Activated naive CD4-positive, alpha-beta T cell treated with anti-CD3 and anti-CD28 coated beads, Interleukin-2, amount 10 ng/mL, durations not matched to agents 7 days and 5 days (primary cell): ENCODE measurements around the gene XPR1.

Experiments
- CTCF ChIA-PET: fragments of 350-600 bp; sonication (Branson Sonifier 250); formaldehyde crosslinking; loops from one replicate; lab custom pipeline; 2021; ENCODE audit warnings: antibody characterized with exemption; lab: Charles Lee
- DNase-seq: peaks from one replicate; pipeline ENCODE4 v3.0.0-alpha.2; 2020
- H3K27ac Mint-ChIP-seq: one replicate; pipeline ENCODE4 v1.8.0; 2021; ENCODE audit warnings: mild to moderate bottlenecking, moderate library complexity, mixed read lengths
- H3K27me3 Mint-ChIP-seq: one replicate; pipeline ENCODE4 v1.8.0; 2021; ENCODE audit warnings: mild to moderate bottlenecking, mixed read lengths
- H3K36me3 Mint-ChIP-seq: one replicate; pipeline ENCODE4 v1.8.0; 2021; ENCODE audit warnings: mixed read lengths
- H3K4me1 Mint-ChIP-seq: one replicate; pipeline ENCODE4 v1.8.0; 2021; ENCODE audit warnings: mixed read lengths
- H3K4me3 Mint-ChIP-seq: one replicate; pipeline ENCODE4 v1.8.0; 2021; ENCODE audit warnings: mild to moderate bottlenecking, moderate library complexity, mixed read lengths
- H3K9me3 Mint-ChIP-seq: one replicate; pipeline ENCODE4 v1.8.0; 2021; ENCODE audit warnings: mixed read lengths

XPR1 gene

GRCh38 chr1:180623579-180624347 lies 8.1 kb upstream of the XPR1 start:
- Mint-ChIP-seq H3K36me3 (no peaks in the 10 kb centered on the region), H3K27ac (no peak overlapping the region), H3K27me3 (peaks cover 22% of the 10 kb centered on the region), H3K9me3 (no peaks in the 10 kb centered on the region), H3K4me1 (no peaks in the 10 kb centered on the region), H3K4me3 (no peak overlapping the region)
- no peak for DNase-seq
- CTCF ChIA-PET, result interaction anchor here (0.6 kb wide), 1 partner anchor 42 kb away, joined by 3 read pairs; no protein-coding TSS in a partner anchor

- H3K27me3 Mint-ChIP-seq, result peaks cover 22% of the 10 kb centered on the region
- no peak for DNase-seq
- no peak overlapping the region for H3K4me3 Mint-ChIP-seq
- CTCF ChIA-PET, result no interaction called here
- no peak overlapping the region for H3K27ac Mint-ChIP-seq
- H3K9me3 Mint-ChIP-seq, result no peaks in the 10 kb centered on the region
- peaks cover 6% of the 10 kb centered on the region for H3K4me1 Mint-ChIP-seq
- H3K36me3 Mint-ChIP-seq, result no peaks in the 10 kb centered on the region
Observed at GRCh38 chr1:180626711-180627110, 5.1 kb upstream of the XPR1 start.

- Mint-ChIP-seq H3K4me3 (no peak overlapping the region), H3K9me3 (no peaks in the 10 kb centered on the region), H3K4me1 (peaks cover 6% of the 10 kb centered on the region), H3K27ac (no peak overlapping the region), H3K27me3 (peaks cover 22% of the 10 kb centered on the region), H3K36me3 (no peaks in the 10 kb centered on the region)
- CTCF ChIA-PET, result no interaction called here
- DNase-seq, result no peak
Observed at GRCh38 chr1:180627411-180627810, 4.4 kb upstream of the XPR1 start.

GRCh38 chr1:180628646-180629045 lies 3.2 kb upstream of the XPR1 start:
- Mint-ChIP-seq H3K9me3 (no peaks in the 10 kb centered on the region), H3K36me3 (no peaks in the 10 kb centered on the region), H3K27ac (no peak overlapping the region)

GRCh38 chr1:180630408-180631193 lies 1.2 kb upstream of the XPR1 start:
- CTCF ChIA-PET, result interaction anchor here (1.6 to 1.8 kb wide), 3 partner anchors 9 to 231 kb away, joined by 5 to 8 read pairs (median 7); no protein-coding TSS in a partner anchor
- Mint-ChIP-seq H3K4me1 (peaks cover 6% of the 10 kb centered on the region), H3K36me3 (no peaks in the 10 kb centered on the region), H3K9me3 (no peaks in the 10 kb centered on the region), H3K4me3 (no peak overlapping the region), H3K27ac (no peak overlapping the region), H3K27me3 (peaks cover 15% of the 10 kb centered on the region)
- no peak for DNase-seq

More at GRCh38 chr1:180628646-180629045, 3.2 kb upstream of the XPR1 start:
- no peak for DNase-seq
- CTCF ChIA-PET, result interaction anchor here (1.1 kb wide), 1 partner anchor 234 kb away, joined by 3 read pairs; no protein-coding TSS in a partner anchor
- peaks cover 22% of the 10 kb centered on the region for H3K27me3 Mint-ChIP-seq
- no peak overlapping the region for H3K4me3 Mint-ChIP-seq
- peaks cover 6% of the 10 kb centered on the region for H3K4me1 Mint-ChIP-seq

- Mint-ChIP-seq H3K4me3 (no peak overlapping the region), H3K36me3 (peaks cover under 1% of the 10 kb centered on the region), H3K27me3 (peaks cover 10% of the 10 kb centered on the region), H3K27ac (no peak overlapping the region), H3K9me3 (no peaks in the 10 kb centered on the region), H3K4me1 (peaks cover 6% of the 10 kb centered on the region)
- DNase-seq, result peak; percentile 20
- CTCF ChIA-PET, result interaction anchor here (1.2 to 1.8 kb wide), 4 partner anchors 9 to 230 kb away, joined by 3 to 8 read pairs (median 6); no protein-coding TSS in a partner anchor
Observed at GRCh38 chr1:180631194-180631765, 542 bp upstream of the XPR1 start.

GRCh38 chr1:180632326-180633056 lies 669 bp downstream of the XPR1 start:
- peak; percentile 75 for DNase-seq
- peaks cover 6% of the 10 kb centered on the region for H3K4me1 Mint-ChIP-seq
- H3K4me3 Mint-ChIP-seq, result no peak overlapping the region
- peaks cover 4% of the 10 kb centered on the region for H3K36me3 Mint-ChIP-seq
- CTCF ChIA-PET, result interaction anchor here (0.6 to 1.8 kb wide), 10 partner anchors 11 to 230 kb away, joined by 3 to 8 read pairs (median 3); no protein-coding TSS in a partner anchor
- H3K9me3 Mint-ChIP-seq, result no peaks in the 10 kb centered on the region
- H3K27ac Mint-ChIP-seq, result no peak overlapping the region
- H3K27me3 Mint-ChIP-seq, result peaks cover 4% of the 10 kb centered on the region

GRCh38 chr1:180633057-180634056 lies 1.5 kb downstream of the XPR1 start:
- H3K36me3 Mint-ChIP-seq, result peaks cover 4% of the 10 kb centered on the region
- no peaks in the 10 kb centered on the region for H3K9me3 Mint-ChIP-seq
- H3K4me1 Mint-ChIP-seq, result peaks cover 6% of the 10 kb centered on the region
- no peak overlapping the region for H3K27ac Mint-ChIP-seq
- no peak for DNase-seq
- CTCF ChIA-PET, result interaction anchor here (0.8 to 1.1 kb wide), 7 partner anchors 21 to 229 kb away, joined by 3 to 4 read pairs (median 3); no protein-coding TSS in a partner anchor
- peaks cover under 1% of the 10 kb centered on the region for H3K27me3 Mint-ChIP-seq
- H3K4me3 Mint-ChIP-seq, result no peak overlapping the region

GRCh38 chr1:180636138-180636537 lies 4.3 kb downstream of the XPR1 start:
- H3K9me3 Mint-ChIP-seq, result no peaks in the 10 kb centered on the region
- H3K4me1 Mint-ChIP-seq, result peaks cover 6% of the 10 kb centered on the region
- no peaks in the 10 kb centered on the region for H3K27me3 Mint-ChIP-seq
- CTCF ChIA-PET, result interaction anchor here (4.0 kb wide), 1 partner anchor 226 kb away, joined by 16 read pairs; no protein-coding TSS in a partner anchor
- no peak overlapping the region for H3K27ac Mint-ChIP-seq
- H3K4me3 Mint-ChIP-seq, result no peak overlapping the region
- peaks cover 4% of the 10 kb centered on the region for H3K36me3 Mint-ChIP-seq
- DNase-seq, result no peak

GRCh38 chr1:180639871-180640270 lies 8.0 kb downstream of the XPR1 start:
- DNase-seq, result no peak
- Mint-ChIP-seq H3K27ac (no peak overlapping the region), H3K36me3 (peaks cover 8% of the 10 kb centered on the region), H3K9me3 (no peaks in the 10 kb centered on the region), H3K4me1 (no peaks in the 10 kb centered on the region), H3K27me3 (no peaks in the 10 kb centered on the region), H3K4me3 (no peak overlapping the region)
- CTCF ChIA-PET, result interaction anchor here (0.5 to 2.0 kb wide), 5 partner anchors 9 to 125 kb away, joined by 3 to 5 read pairs (median 3); no protein-coding TSS in a partner anchor

GRCh38 chr1:180640531-180640949 lies 8.7 kb downstream of the XPR1 start:
- CTCF ChIA-PET, result interaction anchor here (1.2 to 2.0 kb wide), 4 partner anchors 10 to 126 kb away, joined by 3 to 5 read pairs (median 4); no protein-coding TSS in a partner anchor
- no peak for DNase-seq
- Mint-ChIP-seq H3K4me1 (no peaks in the 10 kb centered on the region), H3K4me3 (no peak overlapping the region), H3K27ac (no peak overlapping the region), H3K36me3 (peaks cover 9% of the 10 kb centered on the region), H3K27me3 (no peaks in the 10 kb centered on the region), H3K9me3 (no peaks in the 10 kb centered on the region)

GRCh38 chr1:180641662-180642061 lies 9.8 kb downstream of the XPR1 start:
- Mint-ChIP-seq H3K4me1 (no peaks in the 10 kb centered on the region), H3K4me3 (no peak overlapping the region)
- CTCF ChIA-PET, result interaction anchor here (2.0 kb wide), 1 partner anchor 109 kb away, joined by 5 read pairs; no protein-coding TSS in a partner anchor

More at GRCh38 chr1:180641662-180642061, 9.8 kb downstream of the XPR1 start:
- no peak overlapping the region for H3K27ac Mint-ChIP-seq
- H3K27me3 Mint-ChIP-seq, result no peaks in the 10 kb centered on the region
- DNase-seq, result no peak
- H3K9me3 Mint-ChIP-seq, result no peaks in the 10 kb centered on the region
- peaks cover 5% of the 10 kb centered on the region for H3K36me3 Mint-ChIP-seq
